Inflammatory macrophage (primary cell): ENCODE measurements around the gene PLXNA4.

Source experiments
- DNase-seq, 2 donors: peaks; one replicate each; pipeline ENCODE4 v3.0.0-alpha.2; 2020 to 2022

The PLXNA4 gene

GRCh38 chr7:132564849-132565248 is 11.4 kb downstream of the PLXNA4 start:
- no peak for DNase-seq

- DNase-seq = no peak
These were observed 12.2 kb downstream of the PLXNA4 start for GRCh38 chr7:132564090-132564489.

GRCh38 chr7:132562690-132563089 is 13.6 kb downstream of the PLXNA4 start:
- no peak for DNase-seq

- DNase-seq = no peak
These were observed 14.5 kb downstream of the PLXNA4 start for GRCh38 chr7:132561763-132562162.

GRCh38 chr7:132560825-132561529 is 15.3 kb downstream of the PLXNA4 start:
- no peak for DNase-seq

GRCh38 chr7:132560105-132560504 is 16.2 kb downstream of the PLXNA4 start:
- DNase-seq = no peak

GRCh38 chr7:132558815-132559214 is 17.5 kb downstream of the PLXNA4 start:
- DNase-seq = no peak

- DNase-seq = peak; percentile 48 to 55
These were observed 18.7 kb downstream of the PLXNA4 start for GRCh38 chr7:132557489-132558044.

GRCh38 chr7:132554446-132554845 is 21.8 kb downstream of the PLXNA4 start:
- no peak for DNase-seq

GRCh38 chr7:132553031-132553430 is 23.2 kb downstream of the PLXNA4 start:
- no peak for DNase-seq

- DNase-seq = no peak
These were observed 24.4 kb downstream of the PLXNA4 start for GRCh38 chr7:132551886-132552285.

GRCh38 chr7:132551439-132551838 is 24.8 kb downstream of the PLXNA4 start:
- no peak for DNase-seq

- no peak for DNase-seq
These were observed 27.7 kb downstream of the PLXNA4 start for GRCh38 chr7:132548489-132549078.

- DNase-seq = no peak
These were observed 28.4 kb downstream of the PLXNA4 start for GRCh38 chr7:132547821-132548220.

- no peak for DNase-seq
These were observed 29.7 kb downstream of the PLXNA4 start for GRCh38 chr7:132546366-132547127.

- no peak for DNase-seq
These were observed 30.5 kb downstream of the PLXNA4 start for GRCh38 chr7:132545756-132546155.

GRCh38 chr7:132544999-132545398 is 31.3 kb downstream of the PLXNA4 start:
- DNase-seq = no peak

GRCh38 chr7:132544025-132544424 is 32.2 kb downstream of the PLXNA4 start:
- no peak for DNase-seq

- no peak for DNase-seq
These were observed 33.4 kb downstream of the PLXNA4 start for GRCh38 chr7:132542895-132543294.

- DNase-seq = no peak
These were observed 34.6 kb downstream of the PLXNA4 start for GRCh38 chr7:132541656-132542055.

- peak; percentile 84 to 91 for DNase-seq
These were observed 38.7 kb downstream of the PLXNA4 start for GRCh38 chr7:132537456-132538145.

GRCh38 chr7:132536654-132537395 is 39.4 kb downstream of the PLXNA4 start:
- DNase-seq = peak in 1 of 2 donors; percentile 3
